HG03060 (cell line): ENCODE data around the gene PALB2.
A peak's percentile ranks its signal among the peaks of the same experiment; 100 is the strongest.
"Not testable (repeated sequence)": the region's sequence is repeated elsewhere in the genome, so short reads cannot be mapped to it uniquely, and the experiment has no call there.

Experiments
- ATAC-seq: cut with Tn5 transposase; IDR thresholded peaks from one replicate; pipeline ENCODE4 v1.9.1; 2021; ENCODE audit warnings: low read depth, moderate number of reproducible peaks; ENCODE audit not compliant: unreplicated experiment

The PALB2 gene

GRCh38 chr16:23650674-23651416 is 9.7 kb upstream of the PALB2 start:
- no peak for ATAC-seq

GRCh38 chr16:23642246-23642774 is 1.2 kb upstream of the PALB2 start:
- ATAC-seq = no peak

GRCh38 chr16:23640615-23640930 is 537 bp downstream of the PALB2 start:
- no peak for ATAC-seq

- no peak for ATAC-seq
These were observed 5.2 kb downstream of the PALB2 start for GRCh38 chr16:23635958-23636357.

GRCh38 chr16:23634461-23635036 is 6.6 kb downstream of the PALB2 start:
- no peak for ATAC-seq

GRCh38 chr16:23631874-23632273 is 9.2 kb downstream of the PALB2 start:
- not testable (repeated sequence) for ATAC-seq

- no peak for ATAC-seq
These were observed 11.6 kb downstream of the PALB2 start for GRCh38 chr16:23629516-23629915.

GRCh38 chr16:23624092-23624491 is 17.0 kb downstream of the PALB2 start:
- ATAC-seq = no peak

- no peak for ATAC-seq
These were observed 25.3 kb downstream of the PALB2 start for GRCh38 chr16:23615805-23616204.

GRCh38 chr16:23611936-23612335 is 29.2 kb downstream of the PALB2 start:
- ATAC-seq = no peak

GRCh38 chr16:23610905-23611304 is 30.2 kb downstream of the PALB2 start:
- ATAC-seq = not testable (repeated sequence)

GRCh38 chr16:23609929-23610328 is 31.2 kb downstream of the PALB2 start:
- no peak for ATAC-seq

- no peak for ATAC-seq
These were observed 32.9 kb downstream of the PALB2 start for GRCh38 chr16:23608194-23608593.

GRCh38 chr16:23607726-23608125 is 33.4 kb downstream of the PALB2 start:
- no peak for ATAC-seq

- ATAC-seq = no peak
These were observed 43.9 kb downstream of the PALB2 start for GRCh38 chr16:23597003-23597756.

GRCh38 chr16:23595951-23596720 is 45.0 kb downstream of the PALB2 start, which contains the start of gene NDUFAB1:
TSS of gene NDUFAB1 (minus strand) at chr16:23596316. CDS start at chr16:23596290, 26 bp downstream.
- ATAC-seq = peak; percentile 65

GRCh38 chr16:23595246-23595950 is 45.7 kb downstream of the PALB2 start:
- no peak for ATAC-seq

- no peak for ATAC-seq
These were observed 46.9 kb downstream of the PALB2 start for GRCh38 chr16:23594186-23594585.

- no peak for ATAC-seq
These were observed 50.9 kb downstream of the PALB2 start for GRCh38 chr16:23590181-23590580.

- no peak for ATAC-seq
These were observed 53.4 kb downstream of the PALB2 start for GRCh38 chr16:23587726-23588125.
